Right lobe of liver (tissue), 4 donors: ENCODE data around the gene FOXRED2.

Experiments
- POLR2A ChIP-seq: fragments of 450-650 bp; IDR thresholded peaks from one replicate; pipeline ENCODE4 v1.6.1; 2017; ENCODE audit warnings: antibody characterized with exemption, mild to moderate bottlenecking
- TF ChIP-seq, protein P1 (sequence below), 4 donors: fragments of 200-600 bp in 3 of 4; fragments of 450-650 bp in 1 of 4; IDR thresholded peaks; one replicate each; pipeline versions ENCODE4 v1.5.1 to v1.8.0; 2016 to 2022; ENCODE audit warnings: antibody characterized with exemption in 4 of 4, mild to moderate bottlenecking in 2 of 4
- donor health status: DM: no; HTN: no; CAD: no.
- donor health status: DM: no; HTN: no; CAD: no.
- donor health status: DM: no; HTN: yes; CAD: no.

DNA sequence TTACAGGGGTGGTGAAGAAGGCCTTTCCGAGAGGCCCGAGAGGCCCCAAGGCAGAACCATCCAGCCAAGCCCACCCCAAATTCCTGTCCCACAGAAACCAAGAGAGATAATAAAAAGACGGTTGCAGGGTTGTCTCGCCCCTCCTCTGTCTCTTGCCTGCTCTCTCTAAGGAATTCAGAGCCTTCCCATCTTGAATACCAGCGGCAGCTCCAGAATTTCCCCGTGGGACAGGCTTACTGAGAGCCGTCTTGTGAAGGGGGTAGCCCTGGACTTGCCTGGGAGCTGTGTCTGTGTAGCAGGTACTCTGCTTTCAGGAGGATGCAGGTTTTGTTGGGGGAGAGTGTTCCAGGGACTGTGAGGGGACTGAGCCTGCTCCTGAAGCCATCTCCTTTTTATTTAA, 31.7 kb upstream of the FOXRED2 start:
- TF ChIP-seq, protein P1, sequence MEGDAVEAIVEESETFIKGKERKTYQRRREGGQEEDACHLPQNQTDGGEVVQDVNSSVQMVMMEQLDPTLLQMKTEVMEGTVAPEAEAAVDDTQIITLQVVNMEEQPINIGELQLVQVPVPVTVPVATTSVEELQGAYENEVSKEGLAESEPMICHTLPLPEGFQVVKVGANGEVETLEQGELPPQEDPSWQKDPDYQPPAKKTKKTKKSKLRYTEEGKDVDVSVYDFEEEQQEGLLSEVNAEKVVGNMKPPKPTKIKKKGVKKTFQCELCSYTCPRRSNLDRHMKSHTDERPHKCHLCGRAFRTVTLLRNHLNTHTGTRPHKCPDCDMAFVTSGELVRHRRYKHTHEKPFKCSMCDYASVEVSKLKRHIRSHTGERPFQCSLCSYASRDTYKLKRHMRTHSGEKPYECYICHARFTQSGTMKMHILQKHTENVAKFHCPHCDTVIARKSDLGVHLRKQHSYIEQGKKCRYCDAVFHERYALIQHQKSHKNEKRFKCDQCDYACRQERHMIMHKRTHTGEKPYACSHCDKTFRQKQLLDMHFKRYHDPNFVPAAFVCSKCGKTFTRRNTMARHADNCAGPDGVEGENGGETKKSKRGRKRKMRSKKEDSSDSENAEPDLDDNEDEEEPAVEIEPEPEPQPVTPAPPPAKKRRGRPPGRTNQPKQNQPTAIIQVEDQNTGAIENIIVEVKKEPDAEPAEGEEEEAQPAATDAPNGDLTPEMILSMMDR (IDR thresholded peaks at IDR 0.05) = no peak
- TF ChIP-seq POLR2A = no peak
